ENCODE measurements around the gene SFSWAP. TPM values are rescaled to one million over a fixed set of nuclear protein-coding genes. Genes with fewer than 3 reads are reported as not detected.

The SFSWAP gene
- total and polyA plus RNA-seq, 12 donors = 14.0 to 94.0 (median 29.1) TPM

- no peaks in the 10 kb centered on the region for H3K9me3 ChIP-seq (replicated peaks in 1 of 3)
- H3K4me1 ChIP-seq (replicated peaks in 1 of 2) = no peaks in the 10 kb centered on the region
- H3K36me3 ChIP-seq (replicated peaks in 1 of 2) = no peaks in the 10 kb centered on the region
- H3K27me3 ChIP-seq = no peaks in the 10 kb centered on the region
- no peak overlapping the region for H3K27ac ChIP-seq
- H3K4me3 ChIP-seq = no peak overlapping the region
- no peak for DNase-seq
- intact Hi-C loops (cut with DNase I) = no loop called here
- no peak for TF ChIP-seq CTCF (IDR thresholded peaks at IDR 0.05)
- TF ChIP-seq POLR2A (IDR thresholded peaks at IDR 0.05) = no peak
- WGBS, 4 donors = 91 to 94% (median 92%) methylated on average over 18 to 25 of the region's 25 CpGs
These were observed 133.8 kb downstream of the SFSWAP start for GRCh38 chr12:131844656-131845055.

DNA sequence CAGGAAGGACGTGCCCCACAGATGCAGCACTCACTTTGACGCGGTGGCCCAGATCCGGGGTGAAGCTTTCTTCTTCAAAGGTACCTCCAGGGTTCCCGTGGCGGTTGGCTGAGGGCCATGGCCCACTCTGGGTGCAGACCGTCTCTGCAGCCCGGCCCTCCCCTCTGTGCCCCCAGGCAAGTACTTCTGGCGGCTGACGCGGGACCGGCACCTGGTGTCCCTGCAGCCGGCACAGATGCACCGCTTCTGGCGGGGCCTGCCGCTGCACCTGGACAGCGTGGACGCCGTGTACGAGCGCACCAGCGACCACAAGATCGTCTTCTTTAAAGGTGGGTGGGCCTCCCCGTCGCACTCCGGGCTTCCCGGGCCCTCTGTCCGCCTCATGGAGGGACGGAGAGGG lies 134.2 kb downstream of the SFSWAP start:
- Histone ChIP-seq H3K4me3 (no peak overlapping the region), H3K27me3 (no peaks in the 10 kb centered on the region), H3K4me1 (replicated peaks in 1 of 2) (no peaks in the 10 kb centered on the region), H3K27ac (no peak overlapping the region), H3K9me3 (replicated peaks in 1 of 3) (no peaks in the 10 kb centered on the region), H3K36me3 (replicated peaks in 1 of 2) (no peaks in the 10 kb centered on the region)
- WGBS, 4 donors = 93 to 96% (median 94%) methylated on average over 11 to 29 of the region's 29 CpGs; no CpG with 5 or more reads in 1 of the 4 donors
- intact Hi-C loops (cut with DNase I) = no loop called here
- no peak for DNase-seq
- no peak for TF ChIP-seq CTCF (IDR thresholded peaks at IDR 0.05)
- TF ChIP-seq POLR2A (IDR thresholded peaks at IDR 0.05) = no peak

DNA sequence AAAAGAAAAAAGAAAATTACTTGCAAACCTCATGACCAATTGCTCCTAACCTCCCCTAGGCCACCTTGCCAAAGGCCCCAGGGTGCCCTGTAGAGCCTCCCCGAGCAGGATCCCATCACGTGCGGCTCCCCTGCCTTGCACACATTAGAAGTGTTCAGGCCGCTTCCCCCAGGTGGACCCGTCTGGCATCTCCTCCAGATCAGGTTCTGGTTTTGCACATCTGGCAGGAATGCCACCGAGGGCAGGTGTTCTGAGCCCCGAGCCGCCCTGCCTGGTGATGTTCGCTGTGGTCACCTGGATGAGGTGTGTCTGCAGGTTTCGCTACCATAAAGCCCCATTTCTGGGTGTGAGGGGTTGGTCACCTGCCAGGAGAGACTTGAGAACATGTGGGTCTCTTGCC lies 136.6 kb downstream of the SFSWAP start:
- Histone ChIP-seq H3K36me3 (replicated peaks in 1 of 2) (no peaks in the 10 kb centered on the region), H3K27me3 (no peaks in the 10 kb centered on the region), H3K27ac (no peak overlapping the region), H3K9me3 (replicated peaks in 1 of 3) (no peaks in the 10 kb centered on the region), H3K4me1 (replicated peaks in 1 of 2) (peaks cover 0 to 7% of the 10 kb centered on the region in 2 donors), H3K4me3 (no peak overlapping the region)
- TF ChIP-seq CTCF (IDR thresholded peaks at IDR 0.05) (no peak), POLR2A (IDR thresholded peaks at IDR 0.05) (no peak)
- DNase-seq = no peak
- whole genome bisulfite sequencing, 4 donors = 79 to 92% (median 88%) methylated on average over 10 of the region's 10 CpGs
- intact Hi-C loops (cut with DNase I) = no loop called here

DNA sequence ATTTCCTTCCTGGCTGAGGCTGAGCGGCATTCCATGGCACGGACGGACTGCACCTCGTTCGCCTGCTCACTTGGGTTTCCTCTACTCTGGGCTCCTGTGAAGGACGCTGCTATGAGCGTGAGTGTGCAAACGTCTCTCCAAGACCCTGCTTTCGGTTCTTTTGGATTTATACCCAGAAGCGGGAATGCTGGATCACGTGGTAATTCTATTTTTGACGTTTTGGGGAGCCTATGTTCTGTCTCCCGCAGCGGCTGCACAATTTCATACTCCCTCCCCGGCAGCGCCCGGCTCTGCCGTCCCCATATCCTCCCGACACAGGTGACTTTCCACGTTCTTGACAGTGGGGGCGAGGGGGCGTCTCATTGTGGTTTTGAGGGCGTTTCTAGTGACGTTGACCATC lies 137.9 kb downstream of the SFSWAP start:
- Histone ChIP-seq H3K9me3 (replicated peaks in 1 of 3) (no peaks in the 10 kb centered on the region), H3K27ac (no peak overlapping the region), H3K4me1 (replicated peaks in 1 of 2) (peaks cover 0 to 7% of the 10 kb centered on the region in 2 donors), H3K36me3 (replicated peaks in 1 of 2) (no peaks in the 10 kb centered on the region), H3K27me3 (no peaks in the 10 kb centered on the region), H3K4me3 (no peak overlapping the region)
- WGBS, 4 donors = 77 to 85% (median 82%) methylated on average over 14 to 24 of the region's 24 CpGs
- no peak for DNase-seq
- intact Hi-C loops (cut with DNase I) = no loop called here
- TF ChIP-seq POLR2A (IDR thresholded peaks at IDR 0.05) (no peak), CTCF (IDR thresholded peaks at IDR 0.05) (no peak)

Small RNA genes within 50 kb of the gene (small RNA-seq; reads per million reads assigned to genes)
- 0 reads per million in 2 donors for gene RNA5SP377
- gene RNA5SP378 = 0 to 0.08 reads per million in 2 donors
- 0 reads per million in 2 donors for gene RNU6-1017P

Other genes starting within 250 kb of the SFSWAP start
- 1 to 10 TPM in 4 of 9 donors, under 1 TPM in 4, not detected in 1; 0.32 to 3.9 (median 1.1) TPM for gene MMP17, start 117.3 kb downstream of the SFSWAP start, total RNA-seq
- gene MMP17, start 117.3 kb downstream of the SFSWAP start, polyA plus RNA-seq = 10 to 100 TPM in 1 of 3 donors, 1 to 10 TPM in 1, under 1 TPM in 1; 0.46 to 16.5 (median 5.7) TPM
- 10 to 100 TPM in 8 of 9 donors, 1 to 10 TPM in 1; 4.9 to 82.1 (median 29.1) TPM for gene ULK1, start 183.5 kb downstream of the SFSWAP start, total RNA-seq
- 100 to 1,000 TPM in 1 of 3 donors, 10 to 100 TPM in 1, 1 to 10 TPM in 1; 2.9 to 123 (median 54.0) TPM for gene ULK1, start 183.5 kb downstream of the SFSWAP start, polyA plus RNA-seq
- gene PUS1, start 218.2 kb downstream of the SFSWAP start, total RNA-seq = 10 to 100 TPM in 8 of 9 donors, 1 to 10 TPM in 1; 10.0 to 46.5 (median 21.8) TPM
- gene PUS1, start 218.2 kb downstream of the SFSWAP start, polyA plus RNA-seq = 10 to 100 TPM; 11.7 to 57.4 (median 56.0) TPM
- gene EP400, start 238.9 kb downstream of the SFSWAP start, total RNA-seq = 10 to 100 TPM; 11.5 to 42.4 (median 29.0) TPM
- 10 to 100 TPM; 22.5 to 43.2 (median 28.6) TPM for gene EP400, start 238.9 kb downstream of the SFSWAP start, polyA plus RNA-seq

All from adrenal gland (tissue), 12 donors.